Keratinocyte (primary cell): ENCODE results near the gene HCN1. TPM values are rescaled to one million over a fixed set of nuclear protein-coding genes. Genes with fewer than 3 reads are reported as not detected.

Experiments
- DNase-seq: peaks from one replicate; pipeline ENCODE4 v3.0.0-alpha.2; 2011; ENCODE audit warnings: low read depth, missing footprints, low spot score
- FAIRE-seq: peaks from 2 replicates; lab custom pipeline; 2011; peaks lifted over from hg19 to GRCh38; lab: Jason Lieb, UNC
- H2AFZ ChIP-seq: 2 replicates; pipeline ENCODE4 v1.6.0; 2012; ENCODE audit warnings: low read length, control low read depth, inconsistent platforms; ENCODE audit not compliant: control insufficient read depth
- H3K27ac ChIP-seq: 2 replicates; pipeline ENCODE4 v1.5.1; 2011; ENCODE audit warnings: low read length; ENCODE audit not compliant: control insufficient read depth, insufficient read depth
- H3K27me3 ChIP-seq: 3 replicates; pipeline ENCODE4 v1.6.0; 2011; ENCODE audit warnings: low read length; ENCODE audit not compliant: control insufficient read depth, insufficient read depth; ENCODE audit errors: extremely low read depth
- H3K36me3 ChIP-seq, 2 experiments: 2 replicates in 1 of 2; 3 replicates in 1 of 2; pipeline ENCODE4 v1.5.1; 2011; ENCODE audit warnings: low read length in 2 of 2, mild to moderate bottlenecking in 1 of 2; ENCODE audit not compliant: control insufficient read depth in 2 of 2, insufficient read depth in 2 of 2; ENCODE audit errors: extremely low read depth in 1 of 2
- H3K4me1 ChIP-seq: 3 replicates; pipeline ENCODE4 v1.5.1; 2011; ENCODE audit warnings: low read length; ENCODE audit not compliant: control insufficient read depth, insufficient read depth; ENCODE audit errors: extremely low read depth
- H3K4me2 ChIP-seq: 3 replicates; pipeline ENCODE4 v1.6.0; 2011; ENCODE audit warnings: low read depth, low read length; ENCODE audit not compliant: control insufficient read depth, insufficient read depth; ENCODE audit errors: extremely low read depth
- H3K4me3 ChIP-seq, 3 experiments: fragments of 200-600 bp in 1 of 3; sonication (generic) in 1 of 3; 2 replicates in 2 of 3; 3 replicates in 1 of 3; pipeline ENCODE4 v1.5.1; 2011 to 2016; ENCODE audit warnings: low read length in 3 of 3, mild to moderate bottlenecking in 3 of 3, control low read depth in 2 of 3, inconsistent platforms in 1 of 3, low read depth in 1 of 3, mixed read lengths in 1 of 3, mixed run types in 1 of 3, moderate library complexity in 1 of 3; ENCODE audit not compliant: control insufficient read depth in 2 of 3, insufficient read depth in 2 of 3; ENCODE audit errors: extremely low read depth in 1 of 3
- H3K79me2 ChIP-seq: 2 replicates; pipeline ENCODE4 v1.6.0; 2012; ENCODE audit warnings: low read length; ENCODE audit not compliant: control insufficient read depth, insufficient read depth
- H3K9ac ChIP-seq: 3 replicates; pipeline ENCODE4 v1.6.0; 2011; ENCODE audit warnings: low read length; ENCODE audit not compliant: control insufficient read depth, insufficient read depth; ENCODE audit errors: extremely low read depth
- H3K9me1 ChIP-seq: 3 replicates; pipeline ENCODE4 v1.6.0; 2011; ENCODE audit warnings: low read length; ENCODE audit not compliant: control insufficient read depth, insufficient read depth; ENCODE audit errors: extremely low read depth
- H3K9me3 ChIP-seq: 2 replicates; pipeline ENCODE4 v1.5.1; 2012; ENCODE audit warnings: low read depth, low read length; ENCODE audit not compliant: control insufficient read depth
- H4K20me1 ChIP-seq: 3 replicates; pipeline ENCODE4 v1.6.0; 2011; ENCODE audit warnings: low read length; ENCODE audit not compliant: control insufficient read depth, insufficient read depth; ENCODE audit errors: extremely low read depth
- CTCF ChIP-seq, 3 experiments: IDR thresholded peaks in 1 of 3; conservative IDR thresholded peaks in 1 of 3; optimal IDR thresholded peaks in 1 of 3; 2 replicates in 2 of 3; 3 replicates in 1 of 3; pipeline versions ENCODE3 to v1.5.1; 2011; ENCODE audit warnings: low read length in 3 of 3, mild to moderate bottlenecking in 3 of 3, moderate library complexity in 2 of 3, control low read depth in 1 of 3, inconsistent platforms in 1 of 3; ENCODE audit not compliant: insufficient read depth in 2 of 3; ENCODE audit errors: extremely low read depth in 1 of 3
- EZH2 ChIP-seq: IDR thresholded peaks from one replicate; pipeline ENCODE4 v1.6.1; 2012; ENCODE audit warnings: inconsistent platforms, mild to moderate bottlenecking, low read length, moderate library complexity
- dilution Hi-C: fragments of 300-500 bp; cut with MboI; formaldehyde crosslinking; loops from one replicate; pipeline ENCODE4 v1.7.0; 2020; ENCODE audit warnings: low sequenced_read_pairs; ENCODE audit not compliant: extremely low pct_ligation_motif_present
- polyA plus RNA-seq, 5 experiments: library from polyadenylated mRNA; depleted of rRNA in 3 of 5; stranded (reverse) in 3 of 5; stranded (forward) in 1 of 5; unstranded in 1 of 5; fragments of >200 nt; gene quantifications; 1 replicate in 1 of 5; 2 replicates in 3 of 5; 3 replicates in 1 of 5; pipeline versions ENCODE4 v1.2.1 to v1.2.3, GENCODE V29; 2011 to 2012; ENCODE audit warnings: missing spikeins in 2 of 5, low read depth in 1 of 5, low replicate concordance in 1 of 5

The HCN1 gene
- polyA plus RNA-seq, 1 donor (not counting 4 experiments of a cell fraction or from before 2014, with no cell fraction given), result not detected

- H3K79me2 ChIP-seq, result no peaks in the 10 kb centered on the region
- no peak for TF ChIP-seq EZH2
- no peak overlapping the region for H3K4me2 ChIP-seq
- H3K4me3 ChIP-seq, result no peak overlapping the region
- H4K20me1 ChIP-seq, result no peaks in the 10 kb centered on the region
- no peaks in the 10 kb centered on the region for H3K4me1 ChIP-seq
- H3K27me3 ChIP-seq, result no peaks in the 10 kb centered on the region
- no peak overlapping the region for H3K27ac ChIP-seq
- no peaks in the 10 kb centered on the region for H3K9me3 ChIP-seq
- no peaks in the 10 kb centered on the region for H3K36me3 ChIP-seq
- no peaks in the 10 kb centered on the region for H3K9me1 ChIP-seq
- H3K9ac ChIP-seq, result no peak overlapping the region
- FAIRE-seq, result no peak
- dilution Hi-C loops, result no loop called here
- DNase-seq, result no peak
- no peak overlapping the region for H2AFZ ChIP-seq
These were observed 288.1 kb downstream of the HCN1 start for GRCh38 chr5:45408067-45408466.

- no peak for DNase-seq
- H3K27ac ChIP-seq, result no peak overlapping the region
- H3K4me3 ChIP-seq, result no peak overlapping the region
- no peak overlapping the region for H2AFZ ChIP-seq
- no peak overlapping the region for H3K4me2 ChIP-seq
- H3K9me1 ChIP-seq, result no peaks in the 10 kb centered on the region
- no peaks in the 10 kb centered on the region for H3K4me1 ChIP-seq
- no peaks in the 10 kb centered on the region for H3K79me2 ChIP-seq
- H3K27me3 ChIP-seq, result no peaks in the 10 kb centered on the region
- dilution Hi-C loops, result no loop called here
- no peaks in the 10 kb centered on the region for H3K36me3 ChIP-seq
- no peak for FAIRE-seq
- TF ChIP-seq EZH2 (no peak), CTCF (optimal IDR thresholded peaks at IDR 0.05 in 1 of 3, IDR thresholded peaks at IDR 0.05 in 1 of 3, conservative IDR thresholded peaks at IDR 0.05 in 1 of 3; ENCODE audit: extremely low read depth in 1 of 3, insufficient read depth in 2 of 3, low read length in 3 of 3) (no peak)
- H3K9me3 ChIP-seq, result no peaks in the 10 kb centered on the region
- H4K20me1 ChIP-seq, result no peaks in the 10 kb centered on the region
- H3K9ac ChIP-seq, result no peak overlapping the region
These were observed 293.2 kb downstream of the HCN1 start for GRCh38 chr5:45402804-45403455.

- dilution Hi-C loops, result no loop called here
- H4K20me1 ChIP-seq, result no peaks in the 10 kb centered on the region
- no peaks in the 10 kb centered on the region for H3K9me3 ChIP-seq
- no peaks in the 10 kb centered on the region for H3K4me1 ChIP-seq
- H3K27ac ChIP-seq, result no peak overlapping the region
- H3K27me3 ChIP-seq, result no peaks in the 10 kb centered on the region
- H2AFZ ChIP-seq, result no peak overlapping the region
- H3K9ac ChIP-seq, result no peak overlapping the region
- H3K79me2 ChIP-seq, result no peaks in the 10 kb centered on the region
- TF ChIP-seq CTCF (optimal IDR thresholded peaks at IDR 0.05 in 1 of 3, IDR thresholded peaks at IDR 0.05 in 1 of 3, conservative IDR thresholded peaks at IDR 0.05 in 1 of 3; ENCODE audit: extremely low read depth in 1 of 3, insufficient read depth in 2 of 3, low read length in 3 of 3) (no peak), EZH2 (no peak)
- no peaks in the 10 kb centered on the region for H3K9me1 ChIP-seq
- no peak overlapping the region for H3K4me3 ChIP-seq
- no peaks in the 10 kb centered on the region for H3K36me3 ChIP-seq
- no peak for FAIRE-seq
- no peak for DNase-seq
- H3K4me2 ChIP-seq, result no peak overlapping the region
These were observed 297.1 kb downstream of the HCN1 start for GRCh38 chr5:45399041-45399440.
